Uterus (tissue), 2 donors: ENCODE results near the gene LCNL1.

Experiments used
- CTCF ChIP-seq, 4 experiments: fragments of 200-600 bp in 2 of 4; fragments of 450-650 bp in 2 of 4; sonication (generic) in 2 of 4; IDR thresholded peaks; one replicate each; pipeline ENCODE4 v1.5.1; 2016 to 2019; ENCODE audit warnings: antibody characterized with exemption in 4 of 4, mild to moderate bottlenecking in 2 of 4, moderate library complexity in 1 of 4
- POLR2A ChIP-seq, 2 donors: fragments of 450-650 bp; IDR thresholded peaks; one replicate each; pipeline ENCODE4 v1.6.1; 2016; ENCODE audit warnings: antibody characterized with exemption in 2 of 2, mild to moderate bottlenecking in 1 of 2, moderate library complexity in 1 of 2

- no peak for TF ChIP-seq CTCF (IDR thresholded peaks at IDR 0.05)
- TF ChIP-seq POLR2A (IDR thresholded peaks at IDR 0.05): no peak
Measured at GRCh38 chr9:136957901-136958300, 24.9 kb upstream of the LCNL1 start.
